ENCODE measurements around the gene LRRC27.

LRRC27 gene

GRCh38 chr10:132405463-132405991, 73.5 kb downstream of the LRRC27 start:
- DNase-seq = no peak

GRCh38 chr10:132406181-132406580, 74.2 kb downstream of the LRRC27 start:
- DNase-seq = no peak

GRCh38 chr10:132406750-132407149, 74.8 kb downstream of the LRRC27 start:
- no peak for DNase-seq

DNA sequence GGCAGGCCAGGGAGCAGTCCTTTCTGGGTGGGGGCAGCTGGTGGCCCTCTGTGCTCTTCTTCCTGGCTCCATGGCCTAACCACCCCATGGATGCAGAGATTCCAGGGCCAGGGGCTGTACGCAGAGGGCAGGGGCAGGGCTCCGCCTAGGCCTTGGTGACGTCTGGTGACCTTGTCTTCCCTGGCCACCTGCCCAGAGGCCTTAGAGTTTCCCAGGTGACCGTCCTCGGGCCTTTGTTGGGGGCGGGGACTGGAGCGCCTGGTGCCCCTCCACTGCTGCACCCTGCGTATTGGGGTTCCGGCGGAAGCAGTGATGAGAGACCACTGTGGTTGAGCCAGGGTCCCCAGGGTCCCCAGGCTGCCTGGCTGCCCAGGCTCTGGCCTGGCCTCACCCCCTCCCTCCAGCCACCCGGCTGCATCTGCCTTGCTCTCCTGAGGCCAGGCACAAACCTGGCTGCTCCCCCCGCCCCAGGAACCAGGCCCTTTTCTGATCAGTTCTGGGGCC, 75.3 kb downstream of the LRRC27 start:
- DNase-seq = no peak

DNA sequence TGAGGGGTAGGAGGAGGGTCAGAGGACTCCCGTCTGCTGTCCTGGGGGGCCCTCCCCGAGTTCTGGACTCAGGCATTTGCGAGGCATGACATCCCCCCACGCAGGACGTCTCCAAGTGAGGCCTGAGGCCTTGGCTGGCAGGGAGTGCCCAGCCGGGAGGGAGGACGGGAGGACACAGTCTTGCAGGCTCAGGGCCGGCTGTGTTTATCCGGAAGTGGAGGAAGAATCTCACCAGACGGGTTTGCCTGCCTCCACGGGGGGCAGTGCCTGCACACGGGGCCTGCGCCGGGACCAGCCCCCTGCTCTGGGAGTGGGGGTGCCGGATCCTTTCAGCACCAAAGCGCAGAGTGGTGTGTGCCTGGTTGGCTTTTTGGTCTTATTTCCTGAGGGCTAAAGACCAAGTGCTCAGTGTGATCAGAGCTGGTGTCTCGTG, 75.9 kb downstream of the LRRC27 start:
- no peak for DNase-seq

- no peak for DNase-seq
Measured at GRCh38 chr10:132408367-132408781, 76.4 kb downstream of the LRRC27 start.

DNA sequence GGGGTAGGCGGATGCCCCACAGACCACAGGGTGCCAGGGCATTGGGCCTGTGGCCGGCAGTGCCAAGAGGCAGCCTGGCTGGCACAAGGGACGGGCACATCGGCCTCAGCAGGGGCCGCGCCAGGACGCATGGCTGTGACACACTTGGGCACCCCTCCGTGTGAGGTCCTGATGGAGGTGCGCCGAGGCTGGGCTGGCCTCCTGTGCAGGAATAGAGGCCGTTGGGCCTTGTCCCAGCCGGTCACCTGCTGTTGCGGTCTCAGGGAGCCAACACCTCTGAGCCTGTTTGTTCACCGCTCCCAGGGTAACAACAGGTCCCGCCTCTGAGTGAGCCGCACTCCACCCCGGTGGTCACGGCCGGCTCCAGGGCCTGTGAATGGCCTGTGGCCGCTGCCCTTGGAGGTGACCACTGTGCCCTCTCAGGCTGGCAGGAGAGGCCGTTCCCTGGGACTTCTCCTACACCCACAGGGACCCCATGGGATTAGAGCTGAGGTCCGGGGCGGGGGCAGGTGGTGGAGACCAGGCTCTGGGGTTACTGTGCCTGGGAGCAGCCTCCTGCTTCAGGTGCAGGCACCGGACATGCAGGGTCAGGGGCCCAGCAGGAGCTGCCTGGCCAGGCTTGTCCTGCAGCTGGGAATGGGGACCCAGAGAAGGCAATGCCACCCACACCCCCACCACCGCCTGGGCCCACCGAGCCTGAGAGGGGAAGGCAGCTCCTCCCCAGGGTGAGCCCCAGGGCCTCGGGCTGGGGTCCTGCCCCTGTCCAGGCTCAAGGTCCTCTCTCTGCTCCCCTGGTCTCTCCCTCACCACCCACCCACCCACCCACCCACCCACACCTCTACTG, 77.1 kb downstream of the LRRC27 start:
- no peak for DNase-seq

DNA sequence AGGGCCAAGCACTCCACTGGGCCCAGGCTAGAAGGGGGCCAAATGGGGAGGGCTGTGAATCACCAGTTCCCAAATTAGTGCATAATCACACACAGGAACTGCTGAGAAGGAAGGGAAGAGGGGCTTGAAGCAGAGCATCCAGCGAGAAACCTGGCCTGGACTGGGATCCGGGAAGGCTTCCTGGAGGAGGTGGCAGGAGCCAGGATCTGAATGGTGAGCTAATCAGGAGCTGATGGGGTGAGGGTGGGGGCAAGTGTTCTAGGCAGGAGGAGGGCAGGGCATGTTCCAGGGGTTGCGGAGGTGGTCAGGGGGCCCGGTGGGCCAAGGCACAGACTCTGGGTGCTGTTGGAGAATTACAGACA, 77.7 kb downstream of the LRRC27 start:
- DNase-seq = no peak

DNA sequence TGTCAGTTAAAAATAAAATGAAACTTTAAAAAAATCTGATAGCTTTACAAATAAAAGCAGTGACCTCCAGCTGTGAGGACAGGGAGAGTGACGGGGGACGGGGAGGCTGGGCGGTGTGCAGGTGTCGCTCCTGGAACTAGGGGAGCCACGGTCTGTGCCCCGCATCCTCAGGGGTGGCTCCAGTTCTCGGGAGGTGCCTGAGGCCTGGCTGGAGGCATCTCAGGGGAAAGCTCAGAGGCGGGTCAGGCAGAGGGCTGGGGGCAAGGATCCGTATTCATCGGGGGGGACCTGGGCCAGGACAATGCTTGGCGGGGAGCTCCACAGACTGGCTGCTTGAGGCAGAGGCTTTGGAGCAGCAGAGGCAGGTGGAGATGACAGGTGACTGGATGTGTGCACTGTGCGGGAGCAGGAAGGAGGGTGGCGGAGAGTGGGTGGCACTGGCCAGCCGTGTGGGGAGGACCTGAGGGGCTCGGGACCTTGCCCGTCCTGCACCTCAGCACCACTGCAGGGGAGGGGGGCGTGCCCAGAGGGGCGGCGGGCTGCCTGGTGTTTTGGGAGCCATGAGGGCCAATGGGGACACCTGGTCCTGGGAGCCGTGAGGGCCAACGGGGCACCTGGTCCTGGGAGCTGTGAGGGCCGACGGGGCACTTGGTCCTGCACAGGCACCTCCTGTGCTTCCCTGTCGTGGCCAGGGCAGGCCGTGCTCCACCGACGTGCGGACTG, 78.2 kb downstream of the LRRC27 start:
- DNase-seq = no peak

- no peak for DNase-seq
Measured at GRCh38 chr10:132410779-132411532, 79.0 kb downstream of the LRRC27 start.

- DNase-seq = no peak
Measured at GRCh38 chr10:132411561-132412253, 79.7 kb downstream of the LRRC27 start.

DNA sequence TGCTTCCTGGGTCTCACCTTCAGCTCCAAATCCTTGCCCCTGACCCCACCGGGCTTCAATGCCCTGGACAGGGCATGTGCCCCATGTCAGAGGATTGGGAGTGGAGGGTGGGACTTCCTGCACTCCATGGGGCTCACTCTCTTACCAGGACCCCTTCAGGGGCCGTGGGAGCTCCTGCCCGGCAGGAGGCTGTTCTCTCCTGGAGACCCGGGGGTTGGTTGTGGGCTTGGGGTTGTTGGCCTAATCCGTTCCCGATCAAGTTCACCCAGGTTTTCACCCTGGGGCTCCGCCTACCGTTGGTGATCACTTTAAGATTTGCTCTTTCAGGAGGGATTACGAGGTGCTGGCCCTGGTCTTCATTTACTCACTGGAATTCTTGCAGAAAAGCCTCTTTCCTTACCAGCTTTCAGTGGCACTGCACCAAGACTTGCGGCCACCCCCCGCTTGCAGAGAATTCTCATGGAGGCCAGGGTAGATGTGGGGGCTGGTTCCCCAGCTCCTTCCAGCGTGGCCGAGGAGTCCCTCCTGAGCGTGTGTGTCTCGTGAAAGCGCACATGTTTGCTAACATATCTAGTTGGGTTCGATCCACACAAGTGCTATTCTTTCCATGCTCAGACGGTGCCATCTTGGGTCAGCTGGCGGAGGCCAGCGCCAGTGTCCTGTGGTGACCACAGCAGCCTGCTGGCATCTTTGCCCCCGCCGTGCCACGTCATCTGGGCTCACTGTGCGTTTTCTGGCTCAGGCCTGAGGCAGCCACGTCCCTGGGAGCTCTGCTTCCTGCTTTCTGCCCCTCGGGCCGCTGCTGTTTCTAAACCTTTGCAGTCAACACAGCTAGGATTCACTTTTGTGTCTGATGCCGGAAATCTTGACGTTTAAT, 80.6 kb downstream of the LRRC27 start:
- no peak for DNase-seq

DNA sequence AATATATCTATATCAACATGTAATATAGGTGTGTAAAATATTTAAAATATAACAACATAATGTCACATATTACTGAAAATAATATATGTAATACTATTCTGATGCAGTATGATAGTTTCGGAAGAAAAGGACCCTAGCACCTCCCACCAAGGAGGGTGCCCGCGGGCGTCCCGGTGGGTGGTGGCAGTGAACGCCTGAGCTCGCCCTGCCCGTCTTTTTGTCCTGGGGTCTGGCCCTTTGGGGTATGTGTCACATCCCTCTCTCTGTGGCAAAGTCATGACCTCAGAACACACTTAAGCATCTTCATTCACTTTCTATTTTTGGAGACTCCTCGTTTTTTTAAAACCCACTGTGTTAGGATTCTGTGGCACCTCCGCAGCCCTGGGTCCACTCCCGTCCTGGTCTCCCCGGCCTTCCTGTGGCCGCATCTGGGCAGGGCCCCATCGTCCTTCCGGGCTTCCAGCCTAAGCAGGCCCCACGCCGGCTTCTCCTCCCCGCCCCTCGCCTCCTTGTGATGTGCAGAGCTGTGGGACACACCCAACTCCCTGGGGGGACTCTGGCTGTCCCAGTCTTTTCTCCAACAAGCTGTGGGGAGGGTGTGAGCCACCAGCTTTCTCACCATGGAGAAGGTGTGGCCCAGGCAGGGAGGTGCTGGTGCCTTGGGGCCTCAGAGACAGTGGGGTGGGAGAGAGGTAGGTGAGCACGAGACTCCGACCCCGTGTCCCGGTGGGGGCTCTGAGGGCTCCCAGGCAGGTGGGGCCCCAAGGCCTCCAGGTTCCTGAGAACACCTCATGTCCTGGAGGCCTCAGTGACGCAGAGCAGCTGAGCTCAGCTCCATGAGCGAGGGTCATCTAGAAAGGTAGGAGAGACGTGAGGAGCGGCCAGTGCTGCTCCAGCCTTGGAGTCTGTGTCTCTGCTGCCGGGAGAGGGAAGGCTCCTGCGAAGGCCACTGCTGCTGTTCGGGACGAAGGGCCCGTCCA, 81.5 kb downstream of the LRRC27 start:
- no peak for DNase-seq

GRCh38 chr10:132414402-132415016, 82.5 kb downstream of the LRRC27 start:
- no peak for DNase-seq

DNA sequence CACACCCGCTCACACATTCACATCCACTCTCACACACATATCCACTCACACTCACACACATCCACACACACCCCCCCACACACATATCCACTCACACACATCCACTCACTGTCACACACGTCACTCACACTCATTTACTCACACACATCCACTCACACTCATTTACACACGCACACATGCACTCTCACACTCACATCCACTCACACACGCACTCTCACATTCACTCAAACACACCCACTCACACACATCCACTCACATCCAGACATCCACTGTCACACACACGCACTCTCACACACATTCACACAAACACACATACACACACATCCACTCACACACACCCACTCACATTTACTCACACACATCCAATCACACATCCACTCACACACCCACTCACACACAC, 83.3 kb downstream of the LRRC27 start:
- no peak for DNase-seq

- DNase-seq = no peak
Measured at GRCh38 chr10:132415956-132416355, 84.0 kb downstream of the LRRC27 start.

DNA sequence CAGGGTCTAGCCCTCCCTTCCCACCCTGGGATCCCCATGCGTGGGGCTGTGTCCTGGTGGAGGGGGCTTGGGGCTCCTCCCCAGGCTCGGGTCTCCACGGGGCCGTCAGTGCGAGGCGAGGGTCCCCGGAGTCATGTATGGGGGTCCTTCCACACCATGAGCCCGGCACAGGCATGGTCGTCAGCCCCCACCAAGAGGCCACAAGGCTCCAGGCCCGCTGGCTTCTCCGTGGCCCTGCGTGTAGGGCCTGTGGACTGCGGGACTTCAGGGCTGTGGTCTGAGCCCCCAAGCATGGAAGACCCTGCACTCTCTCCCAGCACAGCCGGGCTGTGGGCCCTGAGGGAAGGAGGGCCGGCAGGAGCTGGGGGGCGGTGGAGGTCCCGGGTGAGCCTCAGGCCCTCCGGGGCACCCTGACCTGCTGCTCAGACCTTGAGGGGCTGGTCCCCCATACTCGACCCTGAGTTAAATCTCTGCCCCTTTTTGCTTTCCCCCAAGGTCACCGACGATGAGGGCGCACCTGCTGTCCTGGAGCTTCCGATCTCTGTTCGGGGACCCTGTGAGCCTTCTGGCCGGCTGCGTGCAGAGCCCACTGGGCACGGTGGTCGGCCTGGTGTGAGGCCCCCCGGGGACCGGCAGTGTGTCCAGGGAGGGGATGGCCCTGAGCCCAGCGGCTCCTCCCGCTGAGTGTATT, 84.7 kb downstream of the LRRC27 start:
- no peak for DNase-seq

- no peak for DNase-seq
Measured at GRCh38 chr10:132417257-132417910, 85.4 kb downstream of the LRRC27 start.

Data from GF-D8 (cell line).